MCF 10A (cell line): Measurements from ENCODE around the gene B3GNT9. TPM values are rescaled to one million over a fixed set of nuclear protein-coding genes. Genes with fewer than 3 reads are reported as not detected.

ENCODE experiments used
- BruUV-seq: library from RNA; stranded (reverse); fragments of 400-500 nt; replicated peaks from 2 replicates; lab custom pipeline; 2021; lab: Mats Ljungman, UMichigan
- CTCF ChIA-PET: fragments of 300-600 bp; sonication (Branson Sonifier 250); formaldehyde crosslinking; extraction: SDS; loops from one replicate; lab custom pipeline; 2021; ENCODE audit warnings: antibody characterized with exemption, inconsistent platforms; lab: Yijun Ruan, JAX
- POLR2A ChIA-PET: fragments of 300-600, 350-650 bp; sonication (Branson Sonifier 250); formaldehyde crosslinking; extraction: SDS; loops from one replicate; lab custom pipeline; 2020; ENCODE audit warnings: antibody characterized with exemption, inconsistent platforms; lab: Yijun Ruan, JAX
- DNase-seq: peaks from one replicate; pipeline ENCODE4 v3.0.0-alpha.2; 2018; ENCODE audit not compliant: unreplicated experiment
- H3K27ac Mint-ChIP-seq: one replicate; pipeline ENCODE4 v1.8.0; 2022; ENCODE audit warnings: mild to moderate bottlenecking, low read depth, mixed read lengths; ENCODE audit not compliant: unreplicated experiment
- H3K27me3 Mint-ChIP-seq: one replicate; pipeline ENCODE4 v1.8.0; 2022; ENCODE audit warnings: mixed read lengths; ENCODE audit not compliant: insufficient read depth, unreplicated experiment
- H3K36me3 Mint-ChIP-seq: one replicate; pipeline ENCODE4 v1.8.0; 2022; ENCODE audit warnings: mild to moderate bottlenecking, moderate library complexity, mixed read lengths; ENCODE audit not compliant: insufficient read depth, unreplicated experiment
- H3K4me1 Mint-ChIP-seq: one replicate; pipeline ENCODE4 v1.8.0; 2022; ENCODE audit warnings: mixed read lengths; ENCODE audit not compliant: insufficient read depth, unreplicated experiment
- H3K4me3 Mint-ChIP-seq: one replicate; pipeline ENCODE4 v1.8.0; 2022; ENCODE audit warnings: mild to moderate bottlenecking, moderate library complexity, mixed read lengths; ENCODE audit not compliant: unreplicated experiment
- H3K9me3 Mint-ChIP-seq: one replicate; pipeline ENCODE4 v1.8.0; 2022; ENCODE audit warnings: mixed read lengths; ENCODE audit not compliant: unreplicated experiment
- CTCF ChIP-seq: fragments of 200-600 bp; IDR thresholded peaks from one replicate; pipeline ENCODE4 v1.8.0; 2022; ENCODE audit warnings: antibody characterized with exemption, mild to moderate bottlenecking; ENCODE audit not compliant: unreplicated experiment
- intact Hi-C: fragments of 100-400 bp; cut with micrococcal nuclease; formaldehyde crosslinking; loops from 2 replicates; pipeline ENCODE4 v1.14.1; 2022
- total RNA-seq: library from RNA; stranded (reverse); gene quantifications from 2 replicates; pipeline ENCODE4 v1.2.3, GENCODE V29; 2022

The B3GNT9 gene
- total RNA-seq, 1 experiment from 2014 or later = 0.84 TPM

- H3K36me3 Mint-ChIP-seq = peaks cover 18% of the 10 kb centered on the region
- no TSS peak for BruUV-seq
- no peak for DNase-seq
- H3K27ac Mint-ChIP-seq = no peak overlapping the region
- ChIA-PET CTCF (interaction anchor here (0.6 to 4.1 kb wide), 32 partner anchors 9 to 1351 kb away, joined by 3 to 45 read pairs (median 4); partner anchors contain the start of genes CES4A, FBXL8, PHAF1 and TRADD), POLR2A (interaction anchor here (1.0 to 1.4 kb wide), 3 partner anchors 18 to 204 kb away, joined by 3 to 5 read pairs (median 3); no protein-coding TSS in a partner anchor)
- intact Hi-C loops = loop anchor here (1.0 kb wide), 2 partner anchors 82 to 123 kb away; no protein-coding TSS in a partner anchor
- H3K4me3 Mint-ChIP-seq = no peak overlapping the region
- no peaks in the 10 kb centered on the region for H3K9me3 Mint-ChIP-seq
- H3K27me3 Mint-ChIP-seq = no peaks in the 10 kb centered on the region
- TF ChIP-seq CTCF = peak; percentile 24
- H3K4me1 Mint-ChIP-seq = peaks cover 4% of the 10 kb centered on the region
Measured at GRCh38 chr16:67100569-67101310, 50.1 kb downstream of the B3GNT9 start.

GRCh38 chr16:67098599-67098998 is 52.2 kb downstream of the B3GNT9 start:
- ChIA-PET POLR2A (interaction anchor here (1.2 to 1.6 kb wide), 3 partner anchors 12 to 80 kb away, joined by 3 to 4 read pairs (median 3); no protein-coding TSS in a partner anchor), CTCF (interaction anchor here (0.5 to 4.1 kb wide), 6 partner anchors 42 to 382 kb away, joined by 3 to 34 read pairs (median 7); no protein-coding TSS in a partner anchor)
- intact Hi-C loops = no loop called here
- Mint-ChIP-seq H3K4me1 (no peaks in the 10 kb centered on the region), H3K36me3 (peaks cover 22% of the 10 kb centered on the region), H3K4me3 (no peak overlapping the region), H3K9me3 (no peaks in the 10 kb centered on the region), H3K27ac (no peak overlapping the region), H3K27me3 (no peaks in the 10 kb centered on the region)
- no TSS peak for BruUV-seq
- no peak for TF ChIP-seq CTCF
- no peak for DNase-seq

Other genes starting within 250 kb of the B3GNT9 start
- 0.25 TPM in 1 of 2 replicates, not detected in the other for gene CDH16, start 232.1 kb downstream of the B3GNT9 start, total RNA-seq
- gene RRAD, start 225.5 kb downstream of the B3GNT9 start, total RNA-seq = 0.29 TPM in 1 of 2 replicates, not detected in the other
- gene CIAO2B, start 216.6 kb downstream of the B3GNT9 start, total RNA-seq = 133 and 159 TPM in 2 replicates
- gene CES2, start 215.5 kb downstream of the B3GNT9 start, total RNA-seq = 65.7 and 68.7 TPM in 2 replicates
- 0.52 and 0.65 TPM in 2 replicates for gene CES3, start 189.7 kb downstream of the B3GNT9 start, total RNA-seq
- gene CES4A, start 162.4 kb downstream of the B3GNT9 start, total RNA-seq = 5.1 and 6.6 TPM in 2 replicates
- gene CBFB, start 121.8 kb downstream of the B3GNT9 start, total RNA-seq = 87.1 and 105 TPM in 2 replicates
- gene PHAF1, start 41.1 kb downstream of the B3GNT9 start, total RNA-seq = 13.8 and 14.5 TPM in 2 replicates
- gene TRADD, start 8.9 kb upstream of the B3GNT9 start, total RNA-seq = 12.9 and 13.3 TPM in 2 replicates
- 15.9 and 17.2 TPM in 2 replicates for gene FBXL8, start 9.0 kb upstream of the B3GNT9 start, total RNA-seq
- 34.3 and 34.8 TPM in 2 replicates for gene HSF4, start 13.7 kb upstream of the B3GNT9 start, total RNA-seq
- 49.8 and 65.7 TPM in 2 replicates for gene NOL3, start 19.5 kb upstream of the B3GNT9 start, total RNA-seq
- 18.1 and 18.7 TPM in 2 replicates for gene MATCAP1, start 33.0 kb upstream of the B3GNT9 start, total RNA-seq
- gene EXOC3L1, start 39.1 kb upstream of the B3GNT9 start, total RNA-seq = not detected in 2 replicates
- gene E2F4, start 41.2 kb upstream of the B3GNT9 start, total RNA-seq = 81.0 and 85.5 TPM in 2 replicates
- gene ELMO3, start 48.1 kb upstream of the B3GNT9 start, total RNA-seq = 9.6 and 12.0 TPM in 2 replicates
- 44.4 and 55.5 TPM in 2 replicates for gene TMEM208, start 76.1 kb upstream of the B3GNT9 start, total RNA-seq
- gene FHOD1, start 96.5 kb upstream of the B3GNT9 start, total RNA-seq = 12.1 and 14.7 TPM in 2 replicates
- gene SLC9A5, start 98.0 kb upstream of the B3GNT9 start, total RNA-seq = 0.40 and 1.4 TPM in 2 replicates
- 30.4 and 32.7 TPM in 2 replicates for gene PLEKHG4, start 128.5 kb upstream of the B3GNT9 start, total RNA-seq
- not detected in 2 replicates for gene KCTD19, start 175.7 kb upstream of the B3GNT9 start, total RNA-seq
- gene LRRC36, start 175.8 kb upstream of the B3GNT9 start, total RNA-seq = not detected in 2 replicates
- not detected in 2 replicates for gene TPPP3, start 242.5 kb upstream of the B3GNT9 start, total RNA-seq